NCI-H2081 (cell line): ENCODE measurements around the gene CRACR2B.
A peak's percentile ranks its signal among the peaks of the same experiment; 100 is the strongest.

ENCODE experiments used
- DNase-seq, 2 experiments: peaks; one replicate each; lab custom pipeline; 2025; lab: John Stamatoyannopoulos, UW

CRACR2B gene

GRCh38 chr11:827146-827896 is 398 bp upstream of the CRACR2B start:
- DNase-seq: no peak

GRCh38 chr11:828506-829175 is 922 bp downstream of the CRACR2B start:
- no peak for DNase-seq

DNA sequence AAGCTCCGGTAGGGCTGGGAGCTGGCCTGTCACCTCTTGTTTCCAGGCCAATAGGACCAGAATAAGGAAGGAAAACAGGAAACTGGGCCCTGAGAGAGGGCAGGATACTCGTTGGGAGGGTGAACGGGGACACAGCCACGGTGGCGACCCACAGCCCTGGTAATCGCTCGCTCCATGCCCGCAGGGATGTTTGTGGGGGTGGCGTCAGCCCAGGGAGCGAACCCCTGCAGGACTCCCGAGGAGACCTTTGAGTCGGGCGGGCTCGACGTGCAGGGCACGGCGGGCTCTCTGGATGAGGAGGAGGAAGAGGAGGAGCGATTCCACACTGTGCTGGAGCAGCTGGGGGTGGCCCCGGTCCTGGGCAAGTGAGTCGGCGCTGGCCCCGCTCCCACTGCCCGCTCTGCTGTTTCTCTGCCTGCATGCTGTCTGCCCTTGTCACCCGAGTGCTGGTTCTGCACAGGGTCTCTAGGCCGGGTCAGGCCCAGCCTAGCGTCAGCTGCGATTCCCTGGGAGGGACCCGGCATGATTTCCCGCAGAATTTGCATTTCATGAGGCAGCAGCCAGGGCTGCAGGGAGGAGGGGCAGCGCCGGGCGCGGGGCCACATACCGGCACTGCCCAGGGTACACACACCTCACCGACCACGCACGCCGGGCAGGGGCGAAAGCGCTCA is 1.6 kb downstream of the CRACR2B start:
- DNase-seq: no peak

DNA sequence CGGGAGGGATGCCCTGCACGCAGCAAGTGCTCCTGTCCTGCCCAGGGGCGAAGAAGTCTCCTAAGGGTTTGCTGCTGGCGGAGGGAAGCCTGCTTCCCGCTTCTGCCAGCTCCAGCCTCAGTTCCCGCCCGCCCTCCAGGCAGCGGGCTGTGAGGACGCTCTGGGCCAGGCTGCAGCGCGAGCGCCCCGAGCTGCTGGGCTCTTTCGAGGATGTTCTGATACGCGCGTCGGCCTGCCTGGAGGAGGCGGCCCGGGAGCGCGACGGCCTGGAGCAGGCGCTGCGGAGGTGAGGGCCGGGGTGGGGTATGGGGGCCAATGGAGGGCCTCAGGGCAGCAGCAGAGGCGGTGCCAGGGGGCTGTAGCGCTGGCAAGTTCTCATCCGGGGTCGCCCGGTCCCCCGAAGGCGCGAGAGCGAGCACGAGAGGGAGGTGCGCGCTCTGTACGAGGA is 2.2 kb downstream of the CRACR2B start:
- no peak for DNase-seq

GRCh38 chr11:830295-831117 is 2.8 kb downstream of the CRACR2B start:
- peak; percentile 75 to 76 for DNase-seq

- DNase-seq: no peak
Measured at GRCh38 chr11:831118-831864, 3.6 kb downstream of the CRACR2B start.

GRCh38 chr11:831961-832528 is 4.3 kb downstream of the CRACR2B start:
- DNase-seq: no peak

- DNase-seq: peak; percentile 36 to 47
Measured at GRCh38 chr11:832529-833113, 4.9 kb downstream of the CRACR2B start, which contains the start of gene CD151. CD151 (plus strand) TSS chr11:832952; CDS start chr11:836070, 3,118 bp downstream.

- no peak for DNase-seq
Measured at GRCh38 chr11:833114-833791, 5.5 kb downstream of the CRACR2B start.

DNA sequence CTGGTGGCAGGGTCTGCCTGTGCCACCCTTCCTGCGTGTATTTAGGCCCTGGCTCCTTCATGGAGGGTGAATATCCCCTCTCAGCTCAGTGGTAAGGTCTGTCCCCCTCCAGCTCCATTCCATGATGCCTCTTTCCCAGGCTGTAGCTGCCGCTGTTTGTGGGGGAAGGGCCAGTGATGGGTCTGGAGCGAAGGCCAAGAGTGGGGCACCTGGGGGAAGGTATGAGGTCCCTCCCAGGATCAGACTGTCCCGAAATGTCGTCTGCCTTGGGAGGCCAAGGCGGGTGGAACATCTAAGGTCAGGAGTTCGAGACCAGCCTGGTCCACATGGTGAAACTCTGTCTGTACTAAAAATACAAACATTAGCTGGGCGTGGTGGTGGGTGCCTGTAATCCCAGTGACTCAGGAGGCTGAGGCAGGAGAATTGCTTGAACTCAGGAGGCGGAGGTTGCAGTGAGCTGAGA is 6.2 kb downstream of the CRACR2B start:
- no peak for DNase-seq

DNA sequence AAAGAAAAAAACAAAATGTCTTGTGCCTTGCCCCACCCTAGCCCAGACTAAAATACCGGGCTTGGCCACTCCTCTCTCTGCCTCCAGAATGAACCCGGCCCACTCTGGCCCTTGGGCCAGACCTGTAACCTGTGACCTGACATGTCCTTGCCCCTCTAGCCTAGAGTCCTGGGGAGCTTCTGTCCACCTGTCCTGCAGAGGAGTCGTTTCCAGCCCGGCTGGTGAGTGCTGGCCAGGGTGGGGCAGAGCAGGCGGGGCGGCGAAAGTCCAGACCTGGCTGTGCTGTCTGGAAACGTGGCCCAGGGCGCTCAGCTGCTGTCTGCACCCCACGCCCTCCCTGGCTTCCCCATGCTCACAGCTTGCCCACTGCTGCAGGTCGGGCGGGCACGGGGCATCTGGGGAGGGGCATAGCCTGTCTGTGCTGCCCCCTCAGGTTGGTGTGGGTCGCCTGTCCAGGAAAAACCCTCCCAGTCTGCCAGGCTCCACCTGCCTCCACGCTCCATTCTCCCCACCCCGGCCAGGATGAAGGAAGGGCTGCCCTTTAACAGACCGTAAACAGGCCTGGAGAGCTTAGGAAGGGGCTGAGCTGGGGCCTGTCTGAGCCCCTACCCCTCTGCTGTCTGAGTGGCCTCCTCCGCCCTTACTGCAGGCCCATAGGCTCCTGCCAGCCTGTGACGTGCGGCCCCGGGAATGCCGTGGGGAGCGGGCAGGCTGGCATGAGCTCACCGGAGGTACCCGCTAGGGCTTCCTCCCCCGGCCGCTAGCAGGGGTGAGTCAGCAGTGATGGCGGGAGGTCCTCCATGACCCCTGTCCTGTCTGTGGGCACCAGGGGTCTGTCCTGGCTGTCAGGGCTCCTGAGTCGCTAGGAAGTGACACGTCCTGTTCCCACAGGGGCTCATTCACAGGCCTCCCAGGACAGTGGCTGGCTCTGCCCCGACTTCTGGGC is 6.9 kb downstream of the CRACR2B start:
- no peak for DNase-seq

- no peak for DNase-seq
Measured at GRCh38 chr11:836274-836673, 8.6 kb downstream of the CRACR2B start.

DNA sequence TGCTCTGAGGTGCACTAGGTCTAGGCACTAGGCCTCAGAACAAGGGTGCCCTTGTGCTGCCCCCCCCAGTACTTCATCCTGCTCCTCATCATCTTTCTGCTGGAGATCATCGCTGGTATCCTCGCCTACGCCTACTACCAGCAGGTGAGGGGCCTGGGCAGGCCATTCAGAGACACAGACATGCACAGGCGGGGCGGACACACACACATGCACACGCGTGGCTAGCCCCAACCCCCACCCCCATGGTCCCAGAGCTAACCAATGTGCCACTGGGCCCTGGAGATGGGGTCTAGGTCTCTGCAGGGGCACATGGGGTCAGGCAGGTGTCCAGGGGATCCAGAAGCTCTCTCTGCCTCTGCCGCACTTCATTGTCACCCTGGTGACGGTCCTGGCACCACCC is 9.0 kb downstream of the CRACR2B start:
- DNase-seq: no peak

DNA sequence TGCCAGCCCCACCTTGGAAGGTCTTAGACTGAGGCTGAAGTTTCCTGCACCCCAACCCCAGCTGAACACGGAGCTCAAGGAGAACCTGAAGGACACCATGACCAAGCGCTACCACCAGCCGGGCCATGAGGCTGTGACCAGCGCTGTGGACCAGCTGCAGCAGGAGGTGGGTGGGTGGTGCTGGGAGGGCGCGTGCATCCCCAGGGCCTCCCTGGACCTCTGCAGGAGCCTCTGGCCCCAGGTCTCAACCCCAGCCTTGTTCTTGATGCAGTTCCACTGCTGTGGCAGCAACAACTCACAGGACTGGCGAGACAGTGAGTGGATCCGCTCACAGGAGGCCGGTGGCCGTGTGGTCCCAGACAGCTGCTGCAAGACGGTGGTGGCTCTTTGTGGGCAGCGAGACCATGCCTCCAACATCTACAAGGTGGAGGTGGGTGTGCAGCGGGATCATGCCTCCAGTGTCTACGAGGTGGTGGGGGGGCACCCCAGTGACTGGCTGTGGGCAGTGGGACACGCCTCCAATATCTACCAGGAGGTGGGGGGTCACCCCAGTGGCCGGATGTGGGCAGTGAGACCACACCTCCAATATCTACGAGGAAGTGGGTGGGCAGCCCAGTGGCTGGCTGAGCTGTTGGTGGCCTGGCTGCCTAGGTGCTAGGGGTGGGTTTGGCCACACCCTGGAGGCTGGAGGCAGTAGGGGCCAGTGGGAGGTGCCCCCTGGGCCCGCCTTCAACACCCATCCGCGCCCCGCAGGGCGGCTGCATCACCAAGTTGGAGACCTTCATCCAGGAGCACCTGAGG is 9.7 kb downstream of the CRACR2B start:
- DNase-seq: no peak

DNA sequence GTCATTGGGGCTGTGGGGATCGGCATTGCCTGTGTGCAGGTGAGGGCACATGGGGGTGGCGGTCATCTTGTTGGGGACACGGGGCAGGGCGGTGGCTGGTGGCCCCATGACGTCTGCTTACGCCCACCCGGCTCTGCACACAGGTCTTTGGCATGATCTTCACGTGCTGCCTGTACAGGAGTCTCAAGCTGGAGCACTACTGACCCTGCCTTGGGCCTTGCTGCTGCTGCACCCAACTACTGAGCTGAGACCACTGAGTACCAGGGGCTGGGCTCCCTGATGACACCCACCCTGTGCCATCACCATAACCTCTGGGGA is 10.2 kb downstream of the CRACR2B start:
- no peak for DNase-seq

GRCh38 chr11:838441-839279 is 10.9 kb downstream of the CRACR2B start:
- no peak for DNase-seq

DNA sequence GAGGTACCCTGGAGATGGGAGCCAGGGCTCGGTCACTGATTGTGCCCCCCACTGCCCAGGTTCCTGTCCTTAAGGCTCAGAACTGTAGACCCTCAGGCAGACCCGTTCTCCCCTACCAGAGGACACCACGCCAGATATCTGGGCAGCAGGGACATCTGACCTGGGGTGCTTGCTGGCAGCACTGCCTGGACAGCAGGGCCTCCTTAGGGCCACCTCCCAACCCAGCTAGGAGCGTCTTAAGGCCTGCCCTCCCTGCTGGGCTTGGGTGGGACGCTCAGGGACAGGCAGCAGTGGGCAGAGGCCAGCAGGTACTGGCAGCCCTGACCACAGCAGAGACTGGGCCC is 11.5 kb downstream of the CRACR2B start:
- no peak for DNase-seq
